ENCODE results near the gene SPECC1. TPM values are rescaled to one million over a fixed set of nuclear protein-coding genes. Genes with fewer than 3 reads are reported as not detected.

The SPECC1 gene
- total and polyA plus RNA-seq, 10 of the 15 experiments (the other 5 are each of a cell fraction or from before 2014, with no cell fraction given) = 6.4 to 40.6 (median 23.9) TPM

DNA sequence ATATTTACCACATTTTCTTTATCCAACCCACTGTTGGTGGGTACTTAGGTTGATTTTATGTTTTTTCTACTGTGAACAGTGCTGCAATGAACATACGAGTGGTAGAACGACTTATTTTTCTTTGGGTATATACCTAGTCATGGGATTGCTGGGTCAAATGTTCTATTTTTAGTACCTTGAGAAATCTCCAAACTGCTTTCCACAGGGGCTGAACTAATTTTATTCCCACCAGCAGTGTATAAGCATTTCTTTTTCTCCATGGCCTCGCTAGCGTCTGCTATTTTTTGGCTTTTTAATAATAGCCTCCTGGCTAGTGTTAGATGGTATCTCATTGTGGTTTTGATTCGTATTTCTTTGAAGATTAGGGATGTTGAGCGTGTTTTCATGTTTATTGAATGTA, 255.8 kb downstream of the SPECC1 start:
- no peak overlapping the region for H3K4me2 ChIP-seq (ENCODE audit: control insufficient read depth, insufficient read depth)
- H3K27me3 ChIP-seq (replicated peaks in 1 of 2; ENCODE audit: control insufficient read depth in 2 of 2, insufficient read depth in 2 of 2, low read length in 1 of 2) = no peaks in the 10 kb centered on the region
- H2AFZ ChIP-seq (ENCODE audit: control insufficient read depth, low read depth, low read length) = no peak overlapping the region
- intact Hi-C loops (cut with micrococcal nuclease; ENCODE audit: unreplicated experiment) = no loop called here
- no peaks in the 10 kb centered on the region for H3K9me3 ChIP-seq (replicated peaks; ENCODE audit: control insufficient read depth, insufficient read depth, low read length)
- SMC1A ChIA-PET (ENCODE audit: uncharacterized antibody, unreplicated experiment) = no interaction called here
- H3K9ac ChIP-seq (ENCODE audit: control insufficient read depth, insufficient read depth, low read length) = no peak overlapping the region
- RAD21 ChIA-PET (ENCODE audit: unreplicated experiment) = no interaction called here
- ATAC-seq (no peak), DNase-seq (ENCODE audit: low read depth, low spot score) (no peak), FAIRE-seq (no peak)
- TF ChIP-seq, protein P1, sequence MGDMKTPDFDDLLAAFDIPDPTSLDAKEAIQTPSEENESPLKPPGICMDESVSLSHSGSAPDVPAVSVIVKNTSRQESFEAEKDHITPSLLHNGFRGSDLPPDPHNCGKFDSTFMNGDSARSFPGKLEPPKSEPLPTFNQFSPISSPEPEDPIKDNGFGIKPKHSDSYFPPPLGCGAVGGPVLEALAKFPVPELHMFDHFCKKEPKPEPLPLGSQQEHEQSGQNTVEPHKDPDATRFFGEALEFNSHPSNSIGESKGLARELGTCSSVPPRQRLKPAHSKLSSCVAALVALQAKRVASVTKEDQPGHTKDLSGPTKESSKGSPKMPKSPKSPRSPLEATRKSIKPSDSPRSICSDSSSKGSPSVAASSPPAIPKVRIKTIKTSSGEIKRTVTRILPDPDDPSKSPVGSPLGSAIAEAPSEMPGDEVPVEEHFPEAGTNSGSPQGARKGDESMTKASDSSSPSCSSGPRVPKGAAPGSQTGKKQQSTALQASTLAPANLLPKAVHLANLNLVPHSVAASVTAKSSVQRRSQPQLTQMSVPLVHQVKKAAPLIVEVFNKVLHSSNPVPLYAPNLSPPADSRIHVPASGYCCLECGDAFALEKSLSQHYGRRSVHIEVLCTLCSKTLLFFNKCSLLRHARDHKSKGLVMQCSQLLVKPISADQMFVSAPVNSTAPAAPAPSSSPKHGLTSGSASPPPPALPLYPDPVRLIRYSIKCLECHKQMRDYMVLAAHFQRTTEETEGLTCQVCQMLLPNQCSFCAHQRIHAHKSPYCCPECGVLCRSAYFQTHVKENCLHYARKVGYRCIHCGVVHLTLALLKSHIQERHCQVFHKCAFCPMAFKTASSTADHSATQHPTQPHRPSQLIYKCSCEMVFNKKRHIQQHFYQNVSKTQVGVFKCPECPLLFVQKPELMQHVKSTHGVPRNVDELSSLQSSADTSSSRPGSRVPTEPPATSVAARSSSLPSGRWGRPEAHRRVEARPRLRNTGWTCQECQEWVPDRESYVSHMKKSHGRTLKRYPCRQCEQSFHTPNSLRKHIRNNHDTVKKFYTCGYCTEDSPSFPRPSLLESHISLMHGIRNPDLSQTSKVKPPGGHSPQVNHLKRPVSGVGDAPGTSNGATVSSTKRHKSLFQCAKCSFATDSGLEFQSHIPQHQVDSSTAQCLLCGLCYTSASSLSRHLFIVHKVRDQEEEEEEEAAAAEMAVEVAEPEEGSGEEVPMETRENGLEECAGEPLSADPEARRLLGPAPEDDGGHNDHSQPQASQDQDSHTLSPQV (IDR thresholded peaks at IDR 0.05) = no peak
- TF ChIP-seq ESRRA (IDR thresholded peaks at IDR 0.05; ENCODE audit: low read length) (no peak), SMC3 (IDR thresholded peaks at IDR 0.05; ENCODE audit: borderline replicate concordance, low read length) (no peak), TAF1 (IDR thresholded peaks at IDR 0.05; ENCODE audit: borderline replicate concordance, low read depth, low read length) (no peak)
- TF ChIP-seq, protein P2, sequence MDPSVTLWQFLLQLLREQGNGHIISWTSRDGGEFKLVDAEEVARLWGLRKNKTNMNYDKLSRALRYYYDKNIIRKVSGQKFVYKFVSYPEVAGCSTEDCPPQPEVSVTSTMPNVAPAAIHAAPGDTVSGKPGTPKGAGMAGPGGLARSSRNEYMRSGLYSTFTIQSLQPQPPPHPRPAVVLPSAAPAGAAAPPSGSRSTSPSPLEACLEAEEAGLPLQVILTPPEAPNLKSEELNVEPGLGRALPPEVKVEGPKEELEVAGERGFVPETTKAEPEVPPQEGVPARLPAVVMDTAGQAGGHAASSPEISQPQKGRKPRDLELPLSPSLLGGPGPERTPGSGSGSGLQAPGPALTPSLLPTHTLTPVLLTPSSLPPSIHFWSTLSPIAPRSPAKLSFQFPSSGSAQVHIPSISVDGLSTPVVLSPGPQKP (IDR thresholded peaks at IDR 0.05; ENCODE audit: low read depth, low read length) = no peak
- CTCF ChIA-PET = interaction anchor here (2.2 kb wide), 1 partner anchor 38 kb away, joined by 6 read pairs; no protein-coding TSS in a partner anchor
- POLR2A ChIA-PET = no interaction called here
- in situ Hi-C loops (cut with MboI) = no loop called here
- BruUV-seq (replicated peaks) = no TSS peak
- peaks cover 5% of the 10 kb centered on the region; the same call in 1 of the 2 replicates for H3K4me1 ChIP-seq (ENCODE audit: control insufficient read depth, insufficient read depth, low read length)
- WGBS (ENCODE audit: insufficient coverage, insufficient replicate concordance, low lambda C conversion rate, missing lambda C conversion rate) = 98% methylated on average over 6 of the region's 6 CpGs
- H3K36me3 ChIP-seq (ENCODE audit: control insufficient read depth in 2 of 2, insufficient read depth in 2 of 2, low read length in 1 of 2) = peaks cover 2% of the 10 kb centered on the region in 2 experiments; a peak in 2 of 4 replicates
- H3K4me3 ChIP-seq = no peak overlapping the region
- no peaks in the 10 kb centered on the region for H3K79me2 ChIP-seq (ENCODE audit: control insufficient read depth, insufficient read depth, low read length)
- no peak overlapping the region for H3K27ac ChIP-seq (ENCODE audit: control insufficient read depth, insufficient read depth)
- H4K20me1 ChIP-seq (ENCODE audit: control insufficient read depth, insufficient read depth) = no peaks in the 10 kb centered on the region
